IPS DF 4.7 (cell line): ENCODE results near the gene KLRC2.
A peak's percentile ranks its signal among the peaks of the same experiment; 100 is the strongest.
"Not testable (repeated sequence)": the region's sequence is repeated elsewhere in the genome, so short reads cannot be mapped to it uniquely, and the experiment has no call there.

Experiments
- DNase-seq: peaks from one replicate; pipeline ENCODE4 v3.0.0-alpha.2; 2013; ENCODE audit warnings: low spot score; ENCODE audit errors: extremely low read depth

Gene KLRC2

DNA sequence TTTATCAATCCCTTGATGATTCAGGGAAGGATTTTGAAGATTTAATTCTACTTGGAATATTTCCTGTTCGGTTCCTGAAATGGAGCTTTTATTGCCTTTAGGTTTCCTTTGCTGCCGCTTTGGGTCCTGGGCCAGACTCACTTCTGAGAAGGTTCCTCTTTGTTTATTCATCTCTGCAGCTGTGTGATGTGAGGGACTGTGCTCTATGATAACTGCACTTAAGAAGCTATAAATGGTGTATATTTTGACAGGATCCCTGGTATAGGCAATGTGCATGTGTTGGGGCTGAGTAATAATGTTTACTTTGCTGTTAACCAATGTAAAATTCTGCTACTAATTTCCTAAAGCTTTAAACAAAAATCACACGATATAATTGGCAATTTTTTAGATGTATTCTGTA lies at the start of gene KLRC2:
Gene KLRC2, minus strand, starts transcription at position 195 of the 400 bp plus-strand sequence. Its CDS starts 24 bp downstream, at position 171.
- not testable (repeated sequence) for DNase-seq

DNA sequence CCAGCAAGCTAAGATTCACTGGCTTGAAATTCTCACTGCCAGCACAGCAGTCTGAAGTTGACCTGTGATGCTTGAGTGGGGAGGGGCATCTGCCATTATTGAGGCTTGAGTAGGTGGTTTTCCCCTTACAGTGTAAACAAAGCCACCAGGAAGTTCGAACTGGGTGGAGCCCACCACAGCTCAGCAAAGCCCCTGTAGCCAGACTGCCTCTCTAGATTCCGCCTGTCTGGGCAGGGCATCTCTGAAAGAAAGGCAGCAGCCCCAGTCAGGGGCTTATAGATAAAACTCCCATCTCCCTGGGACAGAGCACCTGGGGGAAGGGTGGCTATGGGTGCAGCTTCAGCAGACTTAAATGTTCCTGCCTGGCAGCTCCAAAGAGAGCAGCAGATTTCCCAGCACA lies 46.1 kb upstream of the KLRC2 start:
- DNase-seq, result not testable (repeated sequence)

- DNase-seq, result not testable (repeated sequence)
Observed at GRCh38 chr12:10472808-10473207, 37.0 kb upstream of the KLRC2 start.

DNA sequence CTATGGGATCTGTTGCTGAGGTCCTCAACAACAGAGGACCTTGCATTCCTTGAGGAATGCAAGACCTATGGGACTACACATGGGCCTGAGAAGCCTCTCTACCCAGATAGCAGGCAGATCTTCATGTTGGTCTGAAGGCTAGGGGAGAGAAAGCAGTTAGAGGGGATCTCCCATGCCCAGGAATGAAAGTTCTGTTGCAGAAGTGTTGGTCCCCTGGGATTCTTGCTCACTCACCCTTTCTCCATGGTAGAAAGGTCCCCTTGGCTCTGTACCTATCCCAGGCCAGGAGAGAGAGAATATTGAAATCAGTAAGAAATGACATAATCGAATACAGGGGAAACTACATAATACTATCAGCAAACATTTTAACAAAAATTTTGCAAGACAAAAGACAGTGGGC lies 33.9 kb upstream of the KLRC2 start:
- no peak for DNase-seq

DNA sequence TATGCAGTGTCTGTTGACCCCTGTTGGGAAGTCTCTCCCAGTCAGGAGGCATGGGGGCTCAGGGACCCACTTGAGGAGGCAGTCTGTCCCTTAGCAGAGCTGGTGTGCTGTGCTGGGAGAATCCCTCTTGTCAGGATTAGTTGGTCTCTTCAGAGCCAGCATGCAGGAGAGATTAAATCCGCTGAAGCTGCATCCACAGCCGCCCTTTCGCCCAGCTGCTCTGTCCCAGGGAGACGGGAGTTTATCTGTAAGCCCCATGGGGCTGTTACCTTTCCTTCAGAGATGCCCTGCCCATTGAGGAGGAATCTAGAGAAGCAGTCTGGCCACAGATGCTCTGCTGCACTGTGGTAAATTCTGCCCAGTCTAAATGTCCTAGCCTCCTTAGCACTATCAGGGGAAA lies 30.5 kb upstream of the KLRC2 start:
- no peak for DNase-seq

DNA sequence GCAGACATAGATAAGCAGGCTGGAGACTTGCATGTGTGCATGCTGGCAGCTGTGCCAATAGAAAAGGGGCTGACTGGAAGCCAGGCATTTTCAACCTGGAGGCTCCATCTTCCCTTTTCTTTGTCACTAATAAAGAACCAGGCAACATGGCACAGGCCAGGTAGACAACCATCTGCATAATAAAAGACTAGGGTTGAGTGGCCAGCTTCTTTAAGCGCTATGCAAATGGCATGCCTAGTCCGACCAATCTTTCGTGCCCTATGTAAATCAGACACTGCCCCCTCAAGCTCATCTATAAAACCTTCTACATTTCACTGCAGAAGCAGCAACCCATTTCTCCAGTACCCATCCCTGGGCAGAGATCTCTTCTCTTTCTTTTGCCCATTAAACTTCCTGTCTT lies 21.9 kb upstream of the KLRC2 start:
- DNase-seq, result peak; percentile 62

GRCh38 chr12:10456856-10457255 lies 21.0 kb upstream of the KLRC2 start:
- no peak for DNase-seq

GRCh38 chr12:10455766-10456165 lies 20.0 kb upstream of the KLRC2 start:
- no peak for DNase-seq

GRCh38 chr12:10454531-10454930 lies 18.7 kb upstream of the KLRC2 start:
- no peak for DNase-seq

GRCh38 chr12:10453156-10453555 lies 17.3 kb upstream of the KLRC2 start, which contains the start of gene KLRC1:
Gene KLRC1 (minus strand): TSS chr12:10453377. CDS start chr12:10451156, 2,221 bp downstream.
- DNase-seq, result no peak

DNA sequence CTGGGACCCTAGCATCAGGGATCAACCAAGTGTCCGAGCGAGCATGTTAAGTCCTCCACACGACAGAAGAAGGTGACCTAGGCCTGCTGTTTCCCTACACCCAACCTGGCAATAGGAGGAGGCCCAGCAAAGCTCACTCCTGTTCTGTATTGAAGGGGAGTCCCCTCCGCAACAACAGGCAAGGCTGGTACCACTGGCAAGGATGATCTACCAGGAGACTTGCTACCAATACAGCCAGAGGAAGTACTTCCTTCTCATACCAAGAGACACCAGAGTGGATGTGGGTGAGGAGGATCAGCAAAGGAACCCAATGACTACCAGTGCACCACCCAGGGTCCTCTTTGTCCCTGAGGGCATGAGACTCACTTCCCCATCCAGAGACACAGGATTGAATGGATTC lies 12.4 kb upstream of the KLRC2 start:
- DNase-seq, result no peak

DNA sequence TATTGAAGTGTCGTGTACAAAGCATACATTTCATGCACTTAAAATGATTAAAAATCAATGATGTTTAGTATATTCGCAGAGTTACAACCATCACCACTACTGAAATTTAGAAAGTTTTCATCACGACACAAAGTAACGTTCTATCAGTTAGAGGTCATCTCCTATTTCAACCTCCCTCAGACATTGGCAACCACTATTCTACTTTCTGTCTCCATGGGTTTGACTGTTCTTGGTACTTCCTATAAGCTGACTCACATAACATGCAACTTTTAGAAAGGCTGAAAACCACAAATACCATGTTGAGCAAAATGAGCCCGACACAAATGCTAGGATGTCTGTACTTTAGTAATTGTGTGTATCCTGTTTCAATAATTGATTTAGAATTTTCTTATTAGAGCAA lies 10.2 kb upstream of the KLRC2 start:
- not testable (repeated sequence) for DNase-seq

DNA sequence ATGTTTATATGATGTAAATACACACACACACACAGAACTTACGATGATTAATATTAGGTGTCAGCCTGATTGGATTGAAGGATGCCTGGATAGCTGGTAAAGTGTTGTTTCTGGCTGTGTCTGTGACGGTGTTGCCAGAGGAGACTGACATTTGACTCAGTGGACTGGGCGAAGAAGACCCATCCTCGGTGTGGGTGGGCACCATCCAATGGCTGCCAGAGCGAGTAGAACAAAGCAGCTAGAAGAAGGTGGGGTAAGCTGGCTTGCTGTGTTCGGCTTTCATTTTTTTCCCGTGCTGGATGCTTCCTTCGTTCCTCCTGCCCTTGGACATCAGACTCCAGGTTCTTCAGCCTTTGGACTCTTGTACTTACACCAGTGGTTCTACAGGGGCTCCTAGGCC lies 5.3 kb upstream of the KLRC2 start:
- DNase-seq, result not testable (repeated sequence)

DNA sequence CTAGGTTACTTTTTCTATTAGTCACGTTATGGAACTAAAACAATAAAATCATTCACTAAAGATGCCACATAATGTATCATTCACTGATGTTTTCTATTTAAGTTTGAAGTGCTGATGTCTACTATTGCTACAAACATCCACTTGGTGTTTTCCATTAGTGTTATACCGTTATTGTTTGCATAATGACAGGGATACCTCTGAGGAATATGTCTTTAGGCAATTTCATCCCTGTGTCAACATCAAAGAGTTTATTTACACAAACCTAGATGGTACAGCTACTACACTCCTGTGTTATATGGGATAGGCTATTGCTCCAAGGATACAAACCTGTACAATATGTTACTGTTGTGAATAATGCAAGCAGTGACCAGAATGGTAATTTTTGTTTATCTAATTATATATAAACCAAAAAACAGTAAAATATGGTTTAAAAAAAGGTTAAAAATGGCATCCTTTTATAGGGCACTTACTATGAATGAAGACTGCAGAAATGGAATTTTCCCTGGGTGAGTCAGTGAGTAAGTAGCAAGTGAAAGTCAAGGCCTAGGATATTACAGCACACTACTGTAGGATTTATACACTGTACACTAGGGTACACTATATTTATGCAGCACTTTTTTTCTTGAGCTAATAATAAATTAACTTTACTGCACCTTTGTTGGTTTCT lies 3.9 kb upstream of the KLRC2 start:
- not testable (repeated sequence) for DNase-seq

GRCh38 chr12:10437601-10438000 lies 1.8 kb upstream of the KLRC2 start:
- not testable (repeated sequence) for DNase-seq

- not testable (repeated sequence) for DNase-seq
Observed at GRCh38 chr12:10430623-10431022, 5.2 kb downstream of the KLRC2 start.

DNA sequence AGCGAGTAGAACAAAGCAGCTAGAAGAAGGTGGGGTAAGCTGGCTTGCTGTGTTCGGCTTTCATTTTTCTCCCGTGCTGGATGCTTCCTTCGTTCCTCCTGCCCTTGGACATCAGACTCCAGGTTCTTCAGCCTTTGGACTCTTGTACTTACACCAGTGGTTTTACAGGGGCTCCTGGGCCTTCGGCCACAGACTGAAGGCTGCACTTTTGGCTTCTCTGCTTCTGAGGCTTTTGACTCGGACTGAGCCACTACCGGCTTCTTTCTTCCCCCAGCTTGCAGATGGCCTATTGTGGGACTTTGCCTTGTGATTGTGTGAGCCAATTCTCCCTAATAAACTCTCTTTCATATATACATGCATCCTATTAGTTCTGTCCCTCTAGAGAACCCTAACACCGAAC lies 9.9 kb downstream of the KLRC2 start:
- DNase-seq, result not testable (repeated sequence)

DNA sequence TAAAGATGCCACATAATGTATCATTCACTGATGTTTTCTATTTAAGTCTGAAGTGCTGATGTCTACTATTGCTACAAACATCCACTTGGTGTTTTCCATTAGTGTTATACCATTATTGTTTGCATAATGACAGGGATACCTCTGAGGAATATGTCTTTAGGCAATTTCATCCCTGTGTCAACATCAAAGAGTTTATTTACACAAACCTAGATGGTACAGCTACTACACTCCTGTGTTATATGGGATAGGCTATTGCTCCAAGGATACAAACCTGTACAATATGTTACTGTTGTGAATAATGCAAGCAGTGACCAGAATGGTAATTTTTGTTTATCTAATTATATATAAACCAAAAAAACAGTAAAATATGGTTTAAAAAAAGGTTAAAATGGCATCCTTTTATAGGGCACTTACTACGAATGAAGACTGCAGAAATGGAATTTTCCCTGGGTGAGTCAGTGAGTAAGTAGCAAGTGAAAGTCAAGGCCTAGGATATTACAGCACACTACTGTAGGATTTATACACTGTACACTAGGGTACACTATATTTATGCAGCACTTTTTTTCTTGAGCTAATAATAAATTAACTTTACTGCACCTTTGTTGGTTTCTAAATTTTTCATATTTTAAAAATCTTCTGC lies 11.4 kb downstream of the KLRC2 start:
- DNase-seq, result not testable (repeated sequence)

GRCh38 chr12:10422159-10422558 lies 13.7 kb downstream of the KLRC2 start:
- not testable (repeated sequence) for DNase-seq

DNA sequence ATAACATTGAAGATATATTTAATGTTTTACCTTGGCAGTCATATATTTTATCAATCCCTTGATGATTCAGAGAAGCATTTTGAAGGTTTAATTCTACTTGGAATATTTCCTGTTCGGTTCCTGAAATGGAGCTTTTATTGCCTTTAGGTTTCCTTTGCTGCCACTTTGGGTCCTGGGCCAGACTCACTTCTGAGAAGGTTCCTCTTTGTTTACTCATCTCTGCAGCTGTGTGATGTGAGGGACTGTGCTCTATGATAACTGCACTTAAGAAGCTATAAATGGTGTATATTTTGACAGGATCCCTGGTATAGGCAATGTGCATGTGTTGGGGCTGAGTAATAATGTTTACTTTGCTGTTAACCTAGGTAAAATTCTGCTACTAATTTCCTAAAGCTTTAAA lies 15.5 kb downstream of the KLRC2 start, which contains the start of gene KLRC3:
Gene KLRC3, minus strand, starts transcription at position 262 of the 400 bp plus-strand sequence. Its CDS starts 45 bp downstream, at position 217.
- DNase-seq, result not testable (repeated sequence)

DNA sequence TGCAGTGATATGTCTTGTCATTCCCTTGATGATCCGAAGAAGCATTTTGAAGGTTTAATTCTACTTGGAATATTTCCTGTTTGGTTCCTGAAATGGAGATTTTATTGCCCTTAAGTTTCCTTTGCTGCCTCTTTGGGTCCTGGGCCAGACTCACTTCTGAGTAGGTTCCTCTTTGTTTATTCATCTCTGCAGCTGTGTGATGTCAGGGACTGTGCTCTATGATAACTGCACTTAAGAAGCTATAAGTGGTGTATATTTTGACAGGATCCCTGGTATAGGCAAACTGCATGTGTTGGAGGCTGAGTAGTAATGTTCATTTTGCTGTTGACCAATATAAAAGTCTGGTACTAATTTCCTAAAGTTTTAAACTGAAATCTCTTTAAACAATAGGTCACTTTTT lies 26.4 kb downstream of the KLRC2 start, which contains the start of gene KLRC4:
Gene KLRC4, minus strand, starts transcription at position 366 of the 400 bp plus-strand sequence. Its CDS starts 182 bp downstream, at position 184.
- no peak for DNase-seq

GRCh38 chr12:10408842-10409241 lies 27.0 kb downstream of the KLRC2 start:
- DNase-seq, result no peak

- DNase-seq, result no peak
Observed at GRCh38 chr12:10406725-10407124, 29.1 kb downstream of the KLRC2 start.
